HEK293 (cell line): ENCODE data around the gene PTPMT1.

Experiments
- OVOL3 ChIP-seq: fragments of 450-650 bp; formaldehyde crosslinking; IDR thresholded peaks from 2 replicates; pipeline ENCODE4 v1.5.1; 2016; ENCODE audit warnings: missing biosample characterization, missing genetic modification characterization
- RBAK ChIP-seq: fragments of 450-650 bp; formaldehyde crosslinking; IDR thresholded peaks from 2 replicates; pipeline ENCODE4 v1.5.1; 2016; ENCODE audit warnings: missing biosample characterization, missing genetic modification characterization
- SCRT2 ChIP-seq: fragments of 450-650 bp; formaldehyde crosslinking; IDR thresholded peaks from 2 replicates; pipeline ENCODE4 v1.5.1; 2016; ENCODE audit warnings: missing biosample characterization, missing genetic modification characterization
- SP2 ChIP-seq: fragments of 450-650 bp; formaldehyde crosslinking; IDR thresholded peaks from 2 replicates; pipeline ENCODE4 v1.5.1; 2016; ENCODE audit warnings: missing biosample characterization, missing genetic modification characterization
- ZBTB20 ChIP-seq: fragments of 450-650 bp; formaldehyde crosslinking; IDR thresholded peaks from 2 replicates; pipeline ENCODE4 v1.5.1; 2016; ENCODE audit warnings: missing biosample characterization, missing genetic modification characterization
- ZEB2 ChIP-seq: fragments of 450-650 bp; formaldehyde crosslinking; IDR thresholded peaks from 2 replicates; pipeline ENCODE4 v1.5.1; 2016; ENCODE audit warnings: missing biosample characterization, missing genetic modification characterization
- ZFP37 ChIP-seq: fragments of 450-650 bp; formaldehyde crosslinking; IDR thresholded peaks from 2 replicates; pipeline ENCODE4 v1.5.1; 2016; ENCODE audit warnings: missing biosample characterization, missing genetic modification characterization
- ZNF239 ChIP-seq: fragments of 450-650 bp; formaldehyde crosslinking; IDR thresholded peaks from 2 replicates; pipeline ENCODE4 v1.5.1; 2016; ENCODE audit warnings: missing biosample characterization, missing genetic modification characterization
- ZNF335 ChIP-seq: fragments of 450-650 bp; formaldehyde crosslinking; conservative IDR thresholded peaks from 2 replicates; pipeline ENCODE4 v1.5.1; 2016; ENCODE audit warnings: missing biosample characterization, missing genetic modification characterization
- ZNF341 ChIP-seq: fragments of 450-650 bp; formaldehyde crosslinking; IDR thresholded peaks from 2 replicates; pipeline ENCODE4; 2016; ENCODE audit warnings: low read depth, missing biosample characterization, missing genetic modification characterization
- ZNF37A ChIP-seq: fragments of 450-650 bp; IDR thresholded peaks from 2 replicates; pipeline ENCODE4 v1.5.1; 2018; ENCODE audit warnings: missing biosample characterization, missing genetic modification characterization
- ZNF426 ChIP-seq: fragments of 450-650 bp; formaldehyde crosslinking; IDR thresholded peaks from 2 replicates; pipeline ENCODE4 v1.5.1; 2017; ENCODE audit warnings: missing biosample characterization, missing genetic modification characterization, mild to moderate bottlenecking, inconsistent platforms, moderate library complexity
- ZNF549 ChIP-seq: fragments of 450-650 bp; IDR thresholded peaks from 2 replicates; pipeline ENCODE4 v1.5.1; 2018; ENCODE audit warnings: missing biosample characterization, missing genetic modification characterization, mild to moderate bottlenecking, inconsistent platforms, moderate library complexity
- ZNF558 ChIP-seq: fragments of 450-650 bp; formaldehyde crosslinking; IDR thresholded peaks from 2 replicates; pipeline ENCODE4 v1.5.1; 2016; ENCODE audit warnings: missing biosample characterization, missing genetic modification characterization
- ZNF623 ChIP-seq: fragments of 450-650 bp; formaldehyde crosslinking; IDR thresholded peaks from 2 replicates; pipeline ENCODE4 v1.5.1; 2016; ENCODE audit warnings: missing biosample characterization, missing genetic modification characterization
- ZNF843 ChIP-seq: fragments of 450-650 bp; formaldehyde crosslinking; IDR thresholded peaks from 2 replicates; pipeline ENCODE4 v1.5.1; 2016; ENCODE audit warnings: missing biosample characterization, missing genetic modification characterization
- TF ChIP-seq, protein P1 (sequence below): sonication (generic); formaldehyde crosslinking; IDR thresholded peaks from 2 replicates; pipeline ENCODE4 v1.8.1; 2022; ENCODE audit warnings: mild to moderate bottlenecking, moderate library complexity, missing genetic modification reagents
- TF ChIP-seq, protein P2 (sequence below): fragments of 450-650 bp; formaldehyde crosslinking; IDR thresholded peaks from 2 replicates; pipeline ENCODE4 v1.5.1; 2016; ENCODE audit warnings: missing biosample characterization, missing genetic modification characterization
- TF ChIP-seq, protein P3 (sequence below): fragments of 450-650 bp; formaldehyde crosslinking; IDR thresholded peaks from 2 replicates; pipeline ENCODE4 v1.5.1; 2016; ENCODE audit warnings: missing biosample characterization, missing genetic modification characterization
- TF ChIP-seq, protein P4 (sequence below): fragments of 450-650 bp; formaldehyde crosslinking; IDR thresholded peaks from 2 replicates; pipeline ENCODE4 v1.5.1; 2016; ENCODE audit warnings: missing biosample characterization, missing genetic modification characterization
- TF ChIP-seq, protein P5 (sequence below): fragments of 450-650 bp; formaldehyde crosslinking; IDR thresholded peaks from 2 replicates; pipeline ENCODE4 v1.5.1; 2016; ENCODE audit warnings: missing biosample characterization, missing genetic modification characterization
- TF ChIP-seq, protein P6 (sequence below): fragments of 450-650 bp; formaldehyde crosslinking; IDR thresholded peaks from 2 replicates; pipeline ENCODE4 v1.5.1; 2017; ENCODE audit warnings: missing biosample characterization, missing genetic modification characterization
- TF ChIP-seq, protein P7 (sequence below): fragments of 450-650 bp; formaldehyde crosslinking; IDR thresholded peaks from 2 replicates; pipeline ENCODE4 v1.5.1; 2016; ENCODE audit warnings: missing biosample characterization, missing genetic modification characterization
- TF ChIP-seq, protein P8 (sequence below): fragments of 450-650 bp; formaldehyde crosslinking; IDR thresholded peaks from 2 replicates; pipeline ENCODE4 v1.5.1; 2016; ENCODE audit warnings: missing biosample characterization, missing genetic modification characterization
- TF ChIP-seq, protein P9 (sequence below): fragments of 450-650 bp; formaldehyde crosslinking; IDR thresholded peaks from 2 replicates; pipeline ENCODE4 v1.5.1; 2016; ENCODE audit warnings: missing biosample characterization, missing genetic modification characterization

The PTPMT1 gene

DNA sequence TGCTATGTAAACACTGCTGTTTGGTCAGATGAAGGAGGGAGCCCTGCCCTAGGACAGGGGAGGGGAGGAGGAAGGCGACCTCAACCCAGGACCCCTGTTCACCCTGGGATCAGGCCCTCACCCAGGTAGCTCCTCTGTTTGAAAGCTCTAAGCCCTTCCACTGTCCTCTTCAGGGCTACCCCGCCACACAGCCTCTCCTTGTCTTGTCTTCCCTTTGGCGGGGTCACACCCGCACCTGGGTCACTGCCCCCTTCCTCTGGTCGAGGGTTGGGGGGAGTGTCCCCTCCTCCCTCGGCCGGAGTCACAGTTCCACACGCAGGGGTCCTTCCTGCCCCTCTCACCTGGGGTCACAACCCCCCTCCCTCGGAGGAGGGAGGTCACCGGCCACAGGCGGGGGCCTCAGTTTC is 463 bp upstream of the PTPMT1 start (continued):
- TF ChIP-seq, protein P1, sequence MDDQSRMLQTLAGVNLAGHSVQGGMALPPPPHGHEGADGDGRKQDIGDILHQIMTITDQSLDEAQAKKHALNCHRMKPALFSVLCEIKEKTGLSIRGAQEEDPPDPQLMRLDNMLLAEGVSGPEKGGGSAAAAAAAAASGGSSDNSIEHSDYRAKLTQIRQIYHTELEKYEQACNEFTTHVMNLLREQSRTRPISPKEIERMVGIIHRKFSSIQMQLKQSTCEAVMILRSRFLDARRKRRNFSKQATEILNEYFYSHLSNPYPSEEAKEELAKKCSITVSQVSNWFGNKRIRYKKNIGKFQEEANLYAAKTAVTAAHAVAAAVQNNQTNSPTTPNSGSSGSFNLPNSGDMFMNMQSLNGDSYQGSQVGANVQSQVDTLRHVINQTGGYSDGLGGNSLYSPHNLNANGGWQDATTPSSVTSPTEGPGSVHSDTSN (CRISPR knock-in tag) = no peak
- TF ChIP-seq SCRT2 (tag by site-specific recombination) (no peak), ZEB2 (tag by site-specific recombination) (peak; percentile 37; the same call in 1 of the 2 replicates), ZFP37 (tag by site-specific recombination) (no peak), ZNF426 (no peak), ZNF239 (no peak), ZNF549 (tag by site-specific recombination) (no peak), ZNF37A (no peak), ZNF335 (peak; percentile 82), ZNF341 (tag by site-specific recombination) (no peak), RBAK (tag by site-specific recombination) (no peak), ZBTB20 (tag by site-specific recombination) (no peak), SP2 (no peak), ZNF558 (tag by site-specific recombination) (no peak), ZNF623 (tag by site-specific recombination) (no peak), ZNF843 (tag by site-specific recombination) (no peak), OVOL3 (tag by site-specific recombination) (no peak)
- TF ChIP-seq, protein P2, sequence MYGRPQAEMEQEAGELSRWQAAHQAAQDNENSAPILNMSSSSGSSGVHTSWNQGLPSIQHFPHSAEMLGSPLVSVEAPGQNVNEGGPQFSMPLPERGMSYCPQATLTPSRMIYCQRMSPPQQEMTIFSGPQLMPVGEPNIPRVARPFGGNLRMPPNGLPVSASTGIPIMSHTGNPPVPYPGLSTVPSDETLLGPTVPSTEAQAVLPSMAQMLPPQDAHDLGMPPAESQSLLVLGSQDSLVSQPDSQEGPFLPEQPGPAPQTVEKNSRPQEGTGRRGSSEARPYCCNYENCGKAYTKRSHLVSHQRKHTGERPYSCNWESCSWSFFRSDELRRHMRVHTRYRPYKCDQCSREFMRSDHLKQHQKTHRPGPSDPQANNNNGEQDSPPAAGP (tag by site-specific recombination) = 0 out of 2 replicates have a peak, but pooled peaks have one; percentile 30
- TF ChIP-seq, protein P3, sequence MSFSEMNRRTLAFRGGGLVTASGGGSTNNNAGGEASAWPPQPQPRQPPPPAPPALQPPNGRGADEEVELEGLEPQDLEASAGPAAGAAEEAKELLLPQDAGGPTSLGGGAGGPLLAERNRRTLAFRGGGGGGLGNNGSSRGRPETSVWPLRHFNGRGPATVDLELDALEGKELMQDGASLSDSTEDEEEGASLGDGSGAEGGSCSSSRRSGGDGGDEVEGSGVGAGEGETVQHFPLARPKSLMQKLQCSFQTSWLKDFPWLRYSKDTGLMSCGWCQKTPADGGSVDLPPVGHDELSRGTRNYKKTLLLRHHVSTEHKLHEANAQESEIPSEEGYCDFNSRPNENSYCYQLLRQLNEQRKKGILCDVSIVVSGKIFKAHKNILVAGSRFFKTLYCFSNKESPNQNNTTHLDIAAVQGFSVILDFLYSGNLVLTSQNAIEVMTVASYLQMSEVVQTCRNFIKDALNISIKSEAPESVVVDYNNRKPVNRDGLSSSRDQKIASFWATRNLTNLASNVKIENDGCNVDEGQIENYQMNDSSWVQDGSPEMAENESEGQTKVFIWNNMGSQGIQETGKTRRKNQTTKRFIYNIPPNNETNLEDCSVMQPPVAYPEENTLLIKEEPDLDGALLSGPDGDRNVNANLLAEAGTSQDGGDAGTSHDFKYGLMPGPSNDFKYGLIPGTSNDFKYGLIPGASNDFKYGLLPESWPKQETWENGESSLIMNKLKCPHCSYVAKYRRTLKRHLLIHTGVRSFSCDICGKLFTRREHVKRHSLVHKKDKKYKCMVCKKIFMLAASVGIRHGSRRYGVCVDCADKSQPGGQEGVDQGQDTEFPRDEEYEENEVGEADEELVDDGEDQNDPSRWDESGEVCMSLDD = peak; percentile 28; the same call in 1 of the 2 replicates
- TF ChIP-seq, protein P4, sequence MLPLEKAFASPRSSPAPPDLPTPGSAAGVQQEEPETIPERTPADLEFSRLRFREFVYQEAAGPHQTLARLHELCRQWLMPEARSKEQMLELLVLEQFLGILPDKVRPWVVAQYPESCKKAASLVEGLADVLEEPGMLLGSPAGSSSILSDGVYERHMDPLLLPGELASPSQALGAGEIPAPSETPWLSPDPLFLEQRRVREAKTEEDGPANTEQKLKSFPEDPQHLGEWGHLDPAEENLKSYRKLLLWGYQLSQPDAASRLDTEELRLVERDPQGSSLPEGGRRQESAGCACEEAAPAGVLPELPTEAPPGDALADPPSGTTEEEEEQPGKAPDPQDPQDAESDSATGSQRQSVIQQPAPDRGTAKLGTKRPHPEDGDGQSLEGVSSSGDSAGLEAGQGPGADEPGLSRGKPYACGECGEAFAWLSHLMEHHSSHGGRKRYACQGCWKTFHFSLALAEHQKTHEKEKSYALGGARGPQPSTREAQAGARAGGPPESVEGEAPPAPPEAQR (tag by site-specific recombination) = no peak
- TF ChIP-seq, protein P5, sequence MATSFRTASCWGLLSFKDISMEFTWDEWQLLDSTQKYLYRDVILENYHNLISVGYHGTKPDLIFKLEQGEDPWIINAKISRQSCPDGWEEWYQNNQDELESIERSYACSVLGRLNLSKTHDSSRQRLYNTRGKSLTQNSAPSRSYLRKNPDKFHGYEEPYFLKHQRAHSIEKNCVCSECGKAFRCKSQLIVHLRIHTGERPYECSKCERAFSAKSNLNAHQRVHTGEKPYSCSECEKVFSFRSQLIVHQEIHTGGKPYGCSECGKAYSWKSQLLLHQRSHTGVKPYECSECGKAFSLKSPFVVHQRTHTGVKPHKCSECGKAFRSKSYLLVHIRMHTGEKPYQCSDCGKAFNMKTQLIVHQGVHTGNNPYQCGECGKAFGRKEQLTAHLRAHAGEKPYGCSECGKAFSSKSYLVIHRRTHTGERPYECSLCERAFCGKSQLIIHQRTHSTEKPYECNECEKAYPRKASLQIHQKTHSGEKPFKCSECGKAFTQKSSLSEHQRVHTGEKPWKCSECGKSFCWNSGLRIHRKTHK (tag by site-specific recombination) = no peak
- TF ChIP-seq, protein P6, sequence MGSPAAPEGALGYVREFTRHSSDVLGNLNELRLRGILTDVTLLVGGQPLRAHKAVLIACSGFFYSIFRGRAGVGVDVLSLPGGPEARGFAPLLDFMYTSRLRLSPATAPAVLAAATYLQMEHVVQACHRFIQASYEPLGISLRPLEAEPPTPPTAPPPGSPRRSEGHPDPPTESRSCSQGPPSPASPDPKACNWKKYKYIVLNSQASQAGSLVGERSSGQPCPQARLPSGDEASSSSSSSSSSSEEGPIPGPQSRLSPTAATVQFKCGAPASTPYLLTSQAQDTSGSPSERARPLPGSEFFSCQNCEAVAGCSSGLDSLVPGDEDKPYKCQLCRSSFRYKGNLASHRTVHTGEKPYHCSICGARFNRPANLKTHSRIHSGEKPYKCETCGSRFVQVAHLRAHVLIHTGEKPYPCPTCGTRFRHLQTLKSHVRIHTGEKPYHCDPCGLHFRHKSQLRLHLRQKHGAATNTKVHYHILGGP (tag by site-specific recombination) = no peak
- TF ChIP-seq, protein P7, sequence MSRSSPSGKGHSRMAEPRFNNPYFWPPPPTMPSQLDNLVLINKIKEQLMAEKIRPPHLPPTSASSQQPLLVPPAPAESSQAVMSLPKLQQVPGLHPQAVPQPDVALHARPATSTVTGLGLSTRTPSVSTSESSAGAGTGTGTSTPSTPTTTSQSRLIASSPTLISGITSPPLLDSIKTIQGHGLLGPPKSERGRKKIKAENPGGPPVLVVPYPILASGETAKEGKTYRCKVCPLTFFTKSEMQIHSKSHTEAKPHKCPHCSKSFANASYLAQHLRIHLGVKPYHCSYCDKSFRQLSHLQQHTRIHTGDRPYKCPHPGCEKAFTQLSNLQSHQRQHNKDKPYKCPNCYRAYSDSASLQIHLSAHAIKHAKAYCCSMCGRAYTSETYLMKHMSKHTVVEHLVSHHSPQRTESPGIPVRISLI (tag by site-specific recombination) = no peak
- TF ChIP-seq, protein P8, sequence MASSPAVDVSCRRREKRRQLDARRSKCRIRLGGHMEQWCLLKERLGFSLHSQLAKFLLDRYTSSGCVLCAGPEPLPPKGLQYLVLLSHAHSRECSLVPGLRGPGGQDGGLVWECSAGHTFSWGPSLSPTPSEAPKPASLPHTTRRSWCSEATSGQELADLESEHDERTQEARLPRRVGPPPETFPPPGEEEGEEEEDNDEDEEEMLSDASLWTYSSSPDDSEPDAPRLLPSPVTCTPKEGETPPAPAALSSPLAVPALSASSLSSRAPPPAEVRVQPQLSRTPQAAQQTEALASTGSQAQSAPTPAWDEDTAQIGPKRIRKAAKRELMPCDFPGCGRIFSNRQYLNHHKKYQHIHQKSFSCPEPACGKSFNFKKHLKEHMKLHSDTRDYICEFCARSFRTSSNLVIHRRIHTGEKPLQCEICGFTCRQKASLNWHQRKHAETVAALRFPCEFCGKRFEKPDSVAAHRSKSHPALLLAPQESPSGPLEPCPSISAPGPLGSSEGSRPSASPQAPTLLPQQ (tag by site-specific recombination) = 0 out of 2 replicates have a peak, but pooled peaks have one; percentile 74
- TF ChIP-seq, protein P9, sequence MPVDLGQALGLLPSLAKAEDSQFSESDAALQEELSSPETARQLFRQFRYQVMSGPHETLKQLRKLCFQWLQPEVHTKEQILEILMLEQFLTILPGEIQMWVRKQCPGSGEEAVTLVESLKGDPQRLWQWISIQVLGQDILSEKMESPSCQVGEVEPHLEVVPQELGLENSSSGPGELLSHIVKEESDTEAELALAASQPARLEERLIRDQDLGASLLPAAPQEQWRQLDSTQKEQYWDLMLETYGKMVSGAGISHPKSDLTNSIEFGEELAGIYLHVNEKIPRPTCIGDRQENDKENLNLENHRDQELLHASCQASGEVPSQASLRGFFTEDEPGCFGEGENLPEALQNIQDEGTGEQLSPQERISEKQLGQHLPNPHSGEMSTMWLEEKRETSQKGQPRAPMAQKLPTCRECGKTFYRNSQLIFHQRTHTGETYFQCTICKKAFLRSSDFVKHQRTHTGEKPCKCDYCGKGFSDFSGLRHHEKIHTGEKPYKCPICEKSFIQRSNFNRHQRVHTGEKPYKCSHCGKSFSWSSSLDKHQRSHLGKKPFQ (tag by site-specific recombination) = no peak
